GM12878 (cell line): ENCODE measurements around the gene NRP1. TPM values are rescaled to one million over a fixed set of nuclear protein-coding genes. Genes with fewer than 3 reads are reported as not detected.

Experiments used
- ATAC-seq: fragments of 200-7000 bp; cut with Tn5 transposase; 3 replicates; pipeline ENCODE4 v1.9.1; 2020; ENCODE audit warnings: mild to moderate bottlenecking, moderate library complexity
- BruUV-seq: library from RNA; stranded (reverse); fragments of 400-500 nt; replicated peaks from 2 replicates; lab custom pipeline; 2021; lab: Mats Ljungman, UMichigan
- CTCF ChIA-PET: fragments of 300-600 bp; sonication (Branson Sonifier 250); formaldehyde crosslinking; extraction: SDS; loops from one replicate; lab custom pipeline; 2021; ENCODE audit warnings: inconsistent platforms; lab: Yijun Ruan, JAX
- POLR2A ChIA-PET: fragments of 350-600 bp; formaldehyde crosslinking; extraction: SDS; loops from one replicate; lab custom pipeline; 2021; ENCODE audit warnings: inconsistent platforms; lab: Charles Lee
- RAD21 ChIA-PET: fragments of 300-600 bp; sonication (Branson Sonifier 250); formaldehyde crosslinking; loops from one replicate; lab custom pipeline; 2023; ENCODE audit warnings: antibody characterized with exemption; ENCODE audit not compliant: unreplicated experiment; lab: Charles Lee
- SMC1A ChIA-PET: fragments of 300-600 bp; sonication (Branson Sonifier 250); formaldehyde crosslinking; loops from one replicate; lab custom pipeline; 2023; ENCODE audit not compliant: unreplicated experiment, uncharacterized antibody; lab: Charles Lee
- DNase-seq: peaks from one replicate; pipeline ENCODE4 v3.0.0-alpha.2; 2011; ENCODE audit warnings: low read depth, low spot score
- FAIRE-seq: peaks from 3 replicates; lab custom pipeline; 2011; peaks lifted over from hg19 to GRCh38; lab: Jason Lieb, UNC
- H2AFZ ChIP-seq: 2 replicates; pipeline ENCODE4 v1.6.0; 2011; ENCODE audit warnings: low read depth, low read length, control low read depth; ENCODE audit not compliant: control insufficient read depth
- H3K27ac ChIP-seq: 2 replicates; pipeline ENCODE4 v1.5.1; 2011; ENCODE audit warnings: control low read depth; ENCODE audit not compliant: control insufficient read depth, insufficient read depth
- H3K27me3 ChIP-seq, 2 experiments: replicated peaks in 1 of 2; 2 replicates each; pipeline versions ENCODE4 v1.6.0 to v1.6.1; 2011; ENCODE audit warnings: low read length in 1 of 2; ENCODE audit not compliant: control insufficient read depth in 2 of 2, insufficient read depth in 2 of 2
- H3K36me3 ChIP-seq, 2 experiments: 2 replicates each; pipeline ENCODE4 v1.5.1; 2011; ENCODE audit warnings: low read length in 1 of 2; ENCODE audit not compliant: control insufficient read depth in 2 of 2, insufficient read depth in 2 of 2
- H3K4me1 ChIP-seq: 2 replicates; pipeline ENCODE4 v1.6.1; 2011; ENCODE audit warnings: mild to moderate bottlenecking, low read length, moderate library complexity, mixed read lengths; ENCODE audit not compliant: control insufficient read depth, insufficient read depth
- H3K4me2 ChIP-seq: 2 replicates; pipeline ENCODE4 v1.6.0; 2011; ENCODE audit warnings: control low read depth; ENCODE audit not compliant: control insufficient read depth, insufficient read depth
- H3K4me3 ChIP-seq: fragments of 200-600 bp; sonication (generic); 2 replicates; pipeline ENCODE4 v1.5.1; 2016
- H3K79me2 ChIP-seq: 2 replicates; pipeline ENCODE4 v1.6.0; 2011; ENCODE audit warnings: low read length; ENCODE audit not compliant: control insufficient read depth, insufficient read depth
- H3K9ac ChIP-seq: 2 replicates; pipeline ENCODE4 v1.8.0; 2011; ENCODE audit warnings: low read length, control low read depth, mixed read lengths; ENCODE audit not compliant: control insufficient read depth, insufficient read depth
- H3K9me3 ChIP-seq: replicated peaks from 3 replicates; pipeline ENCODE4 v1.5.1; 2011; ENCODE audit warnings: mild to moderate bottlenecking, low read length; ENCODE audit not compliant: control insufficient read depth, insufficient read depth
- H4K20me1 ChIP-seq: 2 replicates; pipeline ENCODE4 v1.6.0; 2011; ENCODE audit not compliant: control insufficient read depth, insufficient read depth
- CBX5 ChIP-seq: sonication (generic); IDR thresholded peaks from 2 replicates; pipeline ENCODE4 v1.6.1; 2016; ENCODE audit warnings: low read depth, moderate library complexity, mild to moderate bottlenecking, inconsistent platforms
- E2F4 ChIP-seq: IDR thresholded peaks from 2 replicates; pipeline ENCODE4 v1.6.1; 2012; ENCODE audit warnings: low read depth, low read length, improper control_type of control experiment
- E2F8 ChIP-seq: fragments of 450-650 bp; IDR thresholded peaks from 2 replicates; pipeline ENCODE4 v1.6.1; 2018; ENCODE audit warnings: mild to moderate bottlenecking, low read depth, moderate library complexity; ENCODE audit not compliant: partially characterized antibody
- ETV6 ChIP-seq, 2 experiments: fragments of 450-650 bp in 1 of 2; IDR thresholded peaks in 1 of 2; conservative IDR thresholded peaks in 1 of 2; 2 replicates each; pipeline ENCODE4 v1.6.1; 2014; ENCODE audit warnings: antibody characterized with exemption in 1 of 2, borderline replicate concordance in 1 of 2, low read depth in 1 of 2, mild to moderate bottlenecking in 1 of 2, moderate library complexity in 1 of 2
- IRF4 ChIP-seq: IDR thresholded peaks from 2 replicates; pipeline ENCODE4 v1.6.1; 2011; ENCODE audit warnings: low read depth, low read length
- SMAD5 ChIP-seq: IDR thresholded peaks from 2 replicates; pipeline ENCODE4 v1.6.1; 2016; ENCODE audit warnings: antibody characterized with exemption, low read depth
- USF2 ChIP-seq: IDR thresholded peaks from 2 replicates; pipeline ENCODE4 v1.6.1; 2011; ENCODE audit warnings: low read depth, low read length, improper control_type of control experiment, borderline replicate concordance
- ZBTB40 ChIP-seq: fragments of 450-650 bp; IDR thresholded peaks from 2 replicates; pipeline ENCODE4 v1.6.1; 2016; ENCODE audit warnings: mild to moderate bottlenecking, moderate library complexity, borderline replicate concordance
- ZNF274 ChIP-seq: IDR thresholded peaks from one replicate; pipeline ENCODE4 v1.8.0; 2011; ENCODE audit not compliant: insufficient read length, insufficient read depth
- ZNF592 ChIP-seq: fragments of 450-650 bp; IDR thresholded peaks from 2 replicates; pipeline ENCODE4 v1.6.1; 2017; ENCODE audit warnings: mild to moderate bottlenecking, moderate library complexity
- ZNF622 ChIP-seq: fragments of 450-650 bp; IDR thresholded peaks from 2 replicates; pipeline ENCODE4 v1.6.1; 2017; ENCODE audit warnings: mild to moderate bottlenecking, inconsistent platforms
- WGBS: methylation state at CpG from one replicate; pipeline ENCODE4 v1.1.6; 2016; ENCODE audit warnings: low lambda C conversion rate; ENCODE audit not compliant: insufficient replicate concordance, insufficient coverage; ENCODE audit errors: missing lambda C conversion rate; 5-methylcytosine and 5-hydroxymethylcytosine counted together
- in situ Hi-C: fragments of 300-500 bp; cut with MboI; formaldehyde crosslinking; loops from 9 replicates; pipeline ENCODE4 v1.14.3; 2018; ENCODE audit warnings: mixed read lengths
- intact Hi-C: fragments of 100-400 bp; cut with micrococcal nuclease; formaldehyde crosslinking; loops from one replicate; pipeline ENCODE4 v1.14.2; 2022; ENCODE audit not compliant: unreplicated experiment
- polyA plus RNA-seq, 11 experiments: library from polyadenylated mRNA; depleted of rRNA in 4 of 11; unstranded in 6 of 11; stranded (reverse) in 5 of 11; fragments of >200 nt; fragmentation: Nextera tagmentation in 4 of 11; fragmentation: Illumina TruSeq in 1 of 11; extraction: Ambion mirVana in 4 of 11; extraction: Trizol in 1 of 11; gene quantifications; 1 replicate in 1 of 11; 2 replicates in 10 of 11; pipeline versions ENCODE4 v1.2.1 to v1.2.3, GENCODE V29; 2011 to 2016; ENCODE audit warnings: inconsistent platforms in 2 of 11, missing spikeins in 2 of 11, low read depth in 1 of 11
- total RNA-seq, 4 experiments: library from RNA; depleted of rRNA in 3 of 4; stranded (reverse); fragments of >200 nt in 3 of 4; fragmentation: Illumina TruSeq in 1 of 4; extraction: Trizol in 1 of 4; gene quantifications; 2 replicates each; pipeline versions ENCODE4 v1.2.1 to v1.2.3, GENCODE V29; 2013 to 2021

NRP1 gene
- total and polyA plus RNA-seq, 10 of the 15 experiments (the other 5 are each of a cell fraction or from before 2014, with no cell fraction given): 0.11 to 12.1 (median 0.52) TPM

- Histone ChIP-seq H3K4me1 (no peaks in the 10 kb centered on the region), H3K36me3 (no peaks in the 10 kb centered on the region), H3K27ac (no peak overlapping the region), H4K20me1 (no peaks in the 10 kb centered on the region), H3K4me2 (no peak overlapping the region), H2AFZ (no peak overlapping the region), H3K79me2 (no peaks in the 10 kb centered on the region), H3K4me3 (no peak overlapping the region), H3K27me3 (no peaks in the 10 kb centered on the region), H3K9ac (no peak overlapping the region), H3K9me3 (no peaks in the 10 kb centered on the region)
- in situ Hi-C loops: loop anchor here (10.0 kb wide), 1 partner anchor 356 kb away; no protein-coding TSS in a partner anchor
- SMC1A ChIA-PET: no interaction called here
- RAD21 ChIA-PET: no interaction called here
- POLR2A ChIA-PET: no interaction called here
- FAIRE-seq (no peak), ATAC-seq (no peak), DNase-seq (no peak)
- intact Hi-C loops: no loop called here
- CTCF ChIA-PET: no interaction called here
- 11% methylated on average over 1 of the region's 1 CpG for WGBS
- BruUV-seq: no TSS peak
- TF ChIP-seq ZBTB40 (no peak), ETV6 (conservative IDR thresholded peaks at IDR 0.05 in 1 of 2, IDR thresholded peaks at IDR 0.05 in 1 of 2; ENCODE audit: borderline replicate concordance in 1 of 2, low read depth in 1 of 2) (no peak), E2F8 (no peak), IRF4 (no peak), ZNF274 (no peak), ZNF622 (no peak), SMAD5 (no peak), ZNF592 (no peak), USF2 (no peak), CBX5 (no peak), E2F4 (no peak)
Measured at GRCh38 chr10:33150889-33151288, 183.6 kb downstream of the NRP1 start.
